ENCODE measurements around the gene STN1.

Gene STN1
- 7.2 to 20.8 (median 16.7) reads per million in 4 experiments for total RNA-seq

DNA sequence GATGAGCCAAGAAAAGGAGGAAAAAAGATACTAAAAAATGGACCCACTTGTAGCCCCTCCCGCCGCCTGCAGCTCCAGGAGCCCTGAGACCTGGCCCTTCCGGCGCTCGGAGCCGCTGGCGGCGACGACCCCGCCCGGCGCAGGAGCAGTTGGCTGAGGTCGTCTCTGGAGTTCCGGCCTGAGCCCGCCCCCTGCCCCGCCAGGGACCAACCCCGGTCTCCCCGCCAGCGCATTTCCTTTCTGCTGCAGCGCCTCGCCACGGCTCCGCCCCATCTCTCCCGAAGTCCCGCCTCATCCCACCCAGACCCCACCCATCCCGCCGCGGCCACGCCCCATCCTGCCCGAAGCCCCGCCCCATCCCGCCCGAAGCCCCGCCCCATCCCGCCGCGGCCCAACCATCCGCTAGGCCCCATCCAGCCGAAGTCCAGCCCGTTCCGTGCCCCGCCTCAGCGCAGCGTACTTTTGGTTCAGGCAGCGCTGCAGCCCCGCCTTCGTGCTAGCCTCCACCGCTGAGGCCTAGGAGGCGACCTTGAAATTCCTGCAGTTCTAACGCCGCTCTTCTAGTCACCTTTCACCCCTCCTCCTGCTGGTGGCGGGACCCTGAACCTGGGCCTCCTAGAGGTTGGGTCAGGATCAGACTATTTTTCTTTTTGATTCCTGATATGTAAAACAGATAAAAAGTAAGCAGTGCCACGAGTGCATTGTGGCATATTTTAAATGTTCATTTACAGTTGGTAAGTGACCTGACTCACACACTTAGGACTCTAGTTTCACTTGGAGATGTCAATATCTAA lies at the start of gene STN1:
Gene STN1 (minus strand): TSS at position 132 of the 794 bp plus-strand sequence. CDS start 590 bp downstream, outside the sequence.
- peak; percentile 90 for DNase-seq

DNA sequence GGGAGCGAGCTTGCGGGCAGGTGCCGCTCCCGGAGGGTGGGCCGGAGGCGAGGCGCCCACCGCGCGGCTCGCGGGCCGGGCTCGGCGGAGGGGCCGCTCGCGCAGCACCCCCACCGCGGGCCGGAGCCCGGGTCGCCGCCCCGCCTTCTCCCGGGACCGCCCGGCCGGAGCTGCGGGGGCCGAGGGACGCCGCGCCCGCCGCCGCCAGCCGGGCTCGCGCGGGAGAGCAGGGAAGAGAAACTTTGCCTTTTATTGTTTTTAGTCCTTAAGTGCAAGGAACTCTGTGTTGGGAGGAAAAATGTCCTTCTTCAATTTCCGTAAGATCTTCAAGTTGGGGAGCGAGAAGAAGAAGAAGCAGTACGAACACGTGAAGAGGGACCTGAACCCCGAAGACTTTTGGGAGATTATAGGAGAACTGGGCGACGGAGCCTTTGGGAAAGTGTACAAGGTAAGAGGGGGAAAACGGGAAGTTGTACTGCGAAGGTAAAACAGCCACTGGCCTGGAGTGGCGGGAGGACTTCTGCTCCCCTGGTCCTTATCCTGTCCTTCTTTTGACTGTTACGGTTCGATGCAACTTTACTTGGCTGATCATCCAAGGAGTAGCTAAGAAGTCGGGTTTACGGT lies 49.6 kb upstream of the STN1 start:
- no peak for DNase-seq

DNA sequence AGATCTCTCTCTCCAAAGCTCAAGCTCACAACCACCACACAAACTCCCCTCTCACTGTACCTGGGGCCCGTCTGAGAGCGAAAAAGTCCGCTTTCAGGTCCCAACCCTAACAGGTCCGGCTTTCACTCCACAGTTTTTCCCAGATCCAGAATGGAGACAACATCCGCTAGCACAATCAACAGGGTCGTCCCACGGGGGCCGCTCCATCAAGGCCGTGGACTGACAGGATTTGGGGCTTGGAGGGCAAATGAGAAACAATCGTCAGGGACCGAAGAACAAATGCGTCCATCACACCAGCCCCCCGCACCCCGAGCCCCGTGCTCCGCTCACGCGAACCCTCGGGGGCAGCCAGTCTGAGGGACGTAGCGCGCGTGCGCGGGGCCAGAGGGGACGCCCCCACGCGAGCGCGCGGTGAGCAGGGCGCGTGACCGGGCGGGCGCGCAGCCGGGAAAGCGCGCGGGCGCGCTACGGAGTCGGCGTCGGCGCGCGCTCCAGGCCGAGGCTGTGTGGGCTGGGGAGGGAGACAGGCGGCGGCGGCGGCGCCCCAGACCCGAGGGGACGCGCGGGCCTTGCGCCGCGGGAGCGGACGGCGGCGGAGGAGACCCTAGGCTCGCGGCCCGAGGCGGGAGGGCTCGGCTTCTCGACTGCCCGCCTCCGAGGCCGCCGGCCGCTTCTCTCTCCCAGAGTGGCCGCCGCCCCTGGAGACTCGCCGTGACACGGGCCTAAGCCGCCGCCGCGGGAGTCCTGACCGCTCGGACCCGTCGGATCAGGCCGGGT lies 48.9 kb upstream of the STN1 start, which contains the start of gene SLK:
Gene SLK (plus strand): TSS at position 470 of the 777 bp plus-strand sequence. CDS start 606 bp downstream, outside the sequence.
- peak; percentile 80 for DNase-seq

- DNase-seq = no peak
Measured at GRCh38 chr10:103960103-103960502, 42.1 kb upstream of the STN1 start.

GRCh38 chr10:103958996-103959395 lies 41.0 kb upstream of the STN1 start:
- no peak for DNase-seq

DNA sequence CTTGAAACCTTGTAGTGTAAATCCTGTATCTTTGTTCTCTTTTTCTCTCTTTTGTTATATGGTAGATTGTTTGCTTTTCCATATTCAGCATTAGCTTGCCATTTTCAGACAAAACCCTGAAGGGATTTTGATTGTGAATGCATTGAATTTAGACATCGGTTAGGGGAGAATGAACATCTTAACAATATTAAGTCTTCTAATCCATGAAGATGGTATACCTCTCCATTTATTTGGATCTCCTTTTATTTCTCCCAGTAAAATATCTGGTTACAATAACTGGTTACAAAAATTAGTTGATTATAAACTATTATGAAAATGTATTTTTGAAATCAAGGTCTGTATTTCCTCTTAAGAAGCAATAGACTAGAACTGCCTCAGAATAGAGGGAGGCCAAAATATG lies 36.6 kb upstream of the STN1 start:
- DNase-seq = no peak

DNA sequence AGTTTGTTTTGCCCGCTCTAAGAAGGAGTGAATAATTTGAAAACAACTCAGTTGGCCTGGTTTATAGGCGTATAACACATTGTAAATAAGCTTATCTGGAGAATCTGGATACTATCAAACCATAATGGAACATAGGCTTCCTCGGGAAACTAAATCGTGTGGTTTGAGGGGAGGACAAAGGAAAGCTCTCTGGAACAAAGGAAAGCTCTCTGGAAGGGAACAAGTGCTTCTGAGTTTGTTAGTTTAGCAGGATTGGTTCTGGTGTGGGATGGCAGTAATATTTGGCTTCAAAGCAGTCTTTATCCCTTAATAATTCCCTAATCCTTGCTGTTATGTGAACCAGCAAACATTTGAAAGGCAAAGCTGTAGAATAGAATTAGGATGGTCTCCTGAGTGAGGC lies 34.0 kb upstream of the STN1 start:
- no peak for DNase-seq

DNA sequence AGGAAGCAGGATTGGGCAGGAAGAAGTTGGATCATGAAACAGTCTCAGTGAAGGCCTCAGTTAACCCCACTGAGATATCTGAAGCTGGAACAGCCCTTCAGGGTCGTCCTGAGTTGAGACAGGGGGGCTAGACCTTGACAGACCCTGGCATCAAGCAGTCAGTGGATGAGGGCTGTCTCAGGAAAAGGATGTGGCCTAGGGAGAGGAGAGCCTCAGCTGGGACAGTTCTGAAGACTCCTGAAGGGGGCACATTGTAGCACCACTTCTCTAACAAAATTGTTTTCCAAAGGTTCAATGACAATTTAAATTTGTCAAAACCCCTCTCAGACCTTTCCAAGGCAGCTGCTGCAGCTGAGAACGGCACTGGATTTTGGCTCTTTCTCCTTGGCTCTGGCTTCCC lies 33.2 kb upstream of the STN1 start:
- no peak for DNase-seq

- DNase-seq = no peak
Measured at GRCh38 chr10:103949728-103950127, 31.7 kb upstream of the STN1 start.

GRCh38 chr10:103947799-103948516 lies 30.0 kb upstream of the STN1 start:
- DNase-seq = no peak

DNA sequence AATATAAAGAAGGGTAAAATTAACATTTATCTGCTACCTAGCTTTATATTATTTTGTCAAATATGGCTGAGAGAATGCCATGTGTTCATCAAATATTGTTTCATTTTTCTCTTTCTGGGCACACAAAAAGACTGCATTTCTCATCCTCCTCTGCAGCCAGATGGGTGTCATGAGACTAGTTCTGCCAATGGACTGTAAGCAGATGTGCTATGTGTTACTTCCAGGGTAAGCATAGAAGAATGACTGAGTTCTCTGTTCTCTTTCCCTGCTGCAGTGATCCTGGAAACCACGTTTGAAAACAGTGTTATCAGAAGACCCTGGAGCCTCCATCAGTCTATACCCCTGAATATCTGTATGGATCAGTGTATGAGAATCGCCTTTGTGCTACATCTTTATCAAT lies 24.9 kb upstream of the STN1 start:
- DNase-seq = no peak

- DNase-seq = no peak
Measured at GRCh38 chr10:103941801-103942200, 23.8 kb upstream of the STN1 start.

GRCh38 chr10:103939522-103939921 lies 21.5 kb upstream of the STN1 start:
- DNase-seq = no peak

- DNase-seq = no peak
Measured at GRCh38 chr10:103936022-103936421, 18.0 kb upstream of the STN1 start.

- DNase-seq = no peak
Measured at GRCh38 chr10:103934308-103934707, 16.3 kb upstream of the STN1 start.

GRCh38 chr10:103933557-103934121 lies 15.7 kb upstream of the STN1 start:
- DNase-seq = no peak

- no peak for DNase-seq
Measured at GRCh38 chr10:103932971-103933370, 15.0 kb upstream of the STN1 start.

GRCh38 chr10:103932271-103932670 lies 14.3 kb upstream of the STN1 start:
- no peak for DNase-seq

DNA sequence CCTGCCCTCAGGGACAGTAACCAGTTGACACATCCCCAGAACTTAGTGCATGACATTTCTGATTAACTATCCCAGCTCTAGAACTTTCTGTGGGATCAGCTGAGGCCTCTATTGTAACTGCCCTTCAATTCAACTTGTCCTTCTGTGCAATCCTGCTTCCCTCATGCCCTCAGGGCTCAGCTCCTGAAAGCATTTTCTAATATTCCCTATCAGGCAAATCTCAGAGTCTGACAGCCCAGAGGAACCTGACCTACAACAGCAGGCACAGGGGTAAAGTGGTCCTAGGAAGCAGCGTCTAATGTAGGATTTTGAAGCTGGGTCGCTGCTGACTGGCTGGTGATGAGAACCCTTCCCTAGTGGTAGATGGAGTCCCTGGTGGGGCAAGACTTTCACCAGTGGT lies 13.6 kb upstream of the STN1 start:
- DNase-seq = no peak

DNA sequence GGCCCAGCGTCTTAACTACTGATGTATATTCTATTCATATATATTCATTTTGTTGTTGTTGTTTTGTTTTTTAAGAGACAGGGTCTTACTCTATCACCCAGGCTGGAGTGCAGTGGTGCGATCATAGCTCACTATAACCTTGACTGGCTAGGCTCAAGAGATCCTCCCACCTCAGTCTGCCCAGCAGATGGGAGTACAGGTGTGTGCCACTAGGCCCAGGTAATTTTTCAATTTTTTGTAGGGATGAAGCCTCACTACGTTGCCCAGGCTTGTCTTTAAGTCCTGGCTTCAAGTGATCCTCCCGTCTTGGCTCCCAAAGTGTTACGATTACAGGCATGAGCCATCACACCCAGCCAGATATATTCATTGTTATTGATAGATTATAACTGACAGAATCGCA lies 12.9 kb upstream of the STN1 start:
- DNase-seq = no peak

GRCh38 chr10:103930449-103930848 lies 12.5 kb upstream of the STN1 start:
- DNase-seq = no peak

DNA sequence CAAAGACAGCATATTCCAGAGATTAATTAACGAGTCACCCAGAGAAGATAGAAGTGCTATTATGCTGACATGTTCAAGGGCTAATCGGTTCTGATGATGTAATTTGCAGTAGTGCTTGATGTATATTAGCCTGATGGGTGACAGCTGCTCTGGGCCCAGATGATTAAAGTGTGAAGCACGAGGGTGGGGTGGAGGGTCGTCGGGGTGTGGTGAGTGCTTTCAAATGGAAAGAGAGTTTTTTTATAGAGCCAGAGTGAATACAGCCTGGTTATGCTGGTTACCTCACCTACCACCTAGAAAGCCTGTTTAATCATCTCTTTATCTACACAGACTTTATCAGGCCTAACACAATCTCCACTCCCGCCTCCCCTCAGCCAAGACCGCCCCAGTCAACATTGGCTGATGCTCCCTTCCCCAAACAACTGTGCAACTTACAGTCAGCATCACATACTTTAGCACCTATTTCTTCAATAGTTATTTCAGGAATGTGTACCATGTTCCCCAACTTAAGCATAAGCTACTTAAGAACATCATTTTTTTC lies 11.5 kb upstream of the STN1 start:
- DNase-seq = no peak
